Retinal pigment epithelial cell (primary cell): ENCODE results near the gene PGBD4.

Source experiments
- DNase-seq: peaks from one replicate; pipeline ENCODE4 v3.0.0-alpha.2; 2010; ENCODE audit warnings: low read depth
- H3K4me3 ChIP-seq: 2 replicates; pipeline ENCODE4 v1.5.1; 2011; ENCODE audit warnings: mild to moderate bottlenecking, low read length, control low read depth, moderate library complexity
- TF ChIP-seq, protein P1 (sequence below): conservative IDR thresholded peaks from 2 replicates; pipeline ENCODE4 v1.5.1; 2011; ENCODE audit warnings: low read depth, low read length, control low read depth, inconsistent platforms

The PGBD4 gene

DNA sequence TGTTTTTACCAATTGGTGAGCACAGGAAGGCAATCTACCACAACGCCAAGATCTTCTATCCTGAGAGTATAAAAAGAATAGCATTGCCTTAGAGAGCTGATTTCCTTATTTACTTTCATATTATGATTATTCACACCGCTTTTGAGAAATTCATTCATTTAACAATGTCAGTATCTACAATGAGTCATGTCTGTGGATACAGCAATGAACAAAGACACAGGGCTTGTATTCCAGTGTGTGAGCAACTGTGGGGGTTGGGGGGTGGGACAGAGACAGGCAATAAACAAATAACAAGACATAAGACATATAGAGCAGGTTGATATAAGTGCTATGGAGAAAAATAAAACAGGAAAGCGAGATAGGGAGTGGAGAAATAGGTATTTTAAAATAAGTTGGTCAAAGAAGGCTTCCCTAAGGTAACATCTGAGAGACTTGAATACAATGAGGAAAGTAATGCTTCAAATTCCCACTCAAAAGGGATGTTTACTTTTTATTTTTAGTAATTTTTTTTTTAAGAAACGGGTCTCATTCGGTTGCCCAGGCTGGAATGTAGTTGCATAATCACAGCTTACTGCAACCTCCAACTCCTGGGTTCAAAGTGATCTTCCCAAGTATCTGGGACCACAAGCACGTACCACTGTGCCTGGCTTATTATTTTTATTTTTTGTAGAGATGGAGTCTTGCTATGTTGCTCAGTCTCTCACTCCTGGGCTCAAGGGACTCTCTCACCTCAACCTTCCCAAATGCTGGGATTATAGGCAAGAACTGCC is 45.7 kb downstream of the PGBD4 start:
- DNase-seq = no peak
- TF ChIP-seq, protein P1, sequence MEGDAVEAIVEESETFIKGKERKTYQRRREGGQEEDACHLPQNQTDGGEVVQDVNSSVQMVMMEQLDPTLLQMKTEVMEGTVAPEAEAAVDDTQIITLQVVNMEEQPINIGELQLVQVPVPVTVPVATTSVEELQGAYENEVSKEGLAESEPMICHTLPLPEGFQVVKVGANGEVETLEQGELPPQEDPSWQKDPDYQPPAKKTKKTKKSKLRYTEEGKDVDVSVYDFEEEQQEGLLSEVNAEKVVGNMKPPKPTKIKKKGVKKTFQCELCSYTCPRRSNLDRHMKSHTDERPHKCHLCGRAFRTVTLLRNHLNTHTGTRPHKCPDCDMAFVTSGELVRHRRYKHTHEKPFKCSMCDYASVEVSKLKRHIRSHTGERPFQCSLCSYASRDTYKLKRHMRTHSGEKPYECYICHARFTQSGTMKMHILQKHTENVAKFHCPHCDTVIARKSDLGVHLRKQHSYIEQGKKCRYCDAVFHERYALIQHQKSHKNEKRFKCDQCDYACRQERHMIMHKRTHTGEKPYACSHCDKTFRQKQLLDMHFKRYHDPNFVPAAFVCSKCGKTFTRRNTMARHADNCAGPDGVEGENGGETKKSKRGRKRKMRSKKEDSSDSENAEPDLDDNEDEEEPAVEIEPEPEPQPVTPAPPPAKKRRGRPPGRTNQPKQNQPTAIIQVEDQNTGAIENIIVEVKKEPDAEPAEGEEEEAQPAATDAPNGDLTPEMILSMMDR = no peak
- H3K4me3 ChIP-seq = no peak overlapping the region

DNA sequence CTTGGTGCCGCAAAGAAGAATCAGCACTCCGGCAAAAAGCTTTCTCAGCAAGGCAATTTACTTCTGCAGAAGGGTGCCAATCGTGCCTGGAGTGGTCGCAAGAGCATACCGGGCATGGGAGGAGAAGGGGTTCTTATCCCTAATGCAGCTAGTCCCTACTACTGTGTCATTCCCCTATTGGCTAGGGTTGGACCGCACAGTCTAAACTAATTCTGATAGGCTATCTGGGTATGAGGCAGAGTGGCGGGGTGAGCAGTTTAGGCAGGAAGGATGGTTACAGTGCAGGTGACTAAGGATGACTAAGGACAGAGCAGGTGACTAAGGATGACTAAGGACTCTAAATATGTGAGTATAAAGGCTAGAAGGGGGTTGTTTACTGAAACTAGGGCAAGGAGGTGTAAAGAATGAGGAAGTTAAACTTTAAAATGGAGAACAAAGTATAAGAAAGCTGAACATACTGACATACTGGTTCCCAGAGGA is 52.9 kb downstream of the PGBD4 start:
- DNase-seq = no peak
- TF ChIP-seq, protein P1 = no peak
- no peak overlapping the region for H3K4me3 ChIP-seq

DNA sequence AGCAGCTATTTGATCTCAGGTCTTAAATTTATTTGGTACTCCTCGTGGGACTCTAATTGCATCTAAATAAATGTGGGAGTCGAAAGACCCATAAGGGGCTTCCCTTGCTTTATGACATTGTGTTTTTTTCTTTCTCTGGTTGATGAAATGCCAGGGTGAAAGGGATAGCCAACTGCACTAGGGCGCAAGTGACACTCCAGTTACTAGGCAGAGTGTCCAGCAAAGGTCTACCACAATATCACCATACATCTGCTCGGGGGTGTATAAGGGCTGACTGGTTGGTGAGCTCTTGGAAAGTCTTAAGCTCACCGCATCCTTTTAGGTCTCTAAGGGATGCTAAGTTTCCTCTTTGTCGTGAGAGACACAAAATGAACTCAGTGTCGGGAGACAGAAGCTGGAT is 54.0 kb downstream of the PGBD4 start:
- TF ChIP-seq, protein P1 = no peak
- DNase-seq = no peak
- H3K4me3 ChIP-seq = no peak overlapping the region
